IPS-15b (cell line): ENCODE measurements around the gene COL27A1.

Experiments used
- H3K27me3 ChIP-seq: one replicate; pipeline ENCODE4 v1.6.1; 2013; ENCODE audit warnings: low read length; ENCODE audit not compliant: control insufficient read depth, insufficient read depth
- H3K36me3 ChIP-seq: one replicate; pipeline ENCODE4 v1.6.1; 2013; ENCODE audit warnings: low read length; ENCODE audit not compliant: control insufficient read depth, insufficient read depth
- H3K4me1 ChIP-seq: one replicate; pipeline ENCODE4 v1.6.1; 2013; ENCODE audit warnings: mild to moderate bottlenecking, low read length; ENCODE audit not compliant: control insufficient read depth, insufficient read depth
- H3K4me3 ChIP-seq: one replicate; pipeline ENCODE4 v1.5.1; 2013; ENCODE audit warnings: low read depth, low read length
- H3K9ac ChIP-seq: one replicate; pipeline ENCODE4 v1.6.1; 2013; ENCODE audit warnings: low read depth, mild to moderate bottlenecking, low read length
- H3K9me3 ChIP-seq: one replicate; pipeline ENCODE4 v1.6.1; 2013; ENCODE audit warnings: mild to moderate bottlenecking, low read length; ENCODE audit not compliant: control insufficient read depth, insufficient read depth

Gene COL27A1

DNA sequence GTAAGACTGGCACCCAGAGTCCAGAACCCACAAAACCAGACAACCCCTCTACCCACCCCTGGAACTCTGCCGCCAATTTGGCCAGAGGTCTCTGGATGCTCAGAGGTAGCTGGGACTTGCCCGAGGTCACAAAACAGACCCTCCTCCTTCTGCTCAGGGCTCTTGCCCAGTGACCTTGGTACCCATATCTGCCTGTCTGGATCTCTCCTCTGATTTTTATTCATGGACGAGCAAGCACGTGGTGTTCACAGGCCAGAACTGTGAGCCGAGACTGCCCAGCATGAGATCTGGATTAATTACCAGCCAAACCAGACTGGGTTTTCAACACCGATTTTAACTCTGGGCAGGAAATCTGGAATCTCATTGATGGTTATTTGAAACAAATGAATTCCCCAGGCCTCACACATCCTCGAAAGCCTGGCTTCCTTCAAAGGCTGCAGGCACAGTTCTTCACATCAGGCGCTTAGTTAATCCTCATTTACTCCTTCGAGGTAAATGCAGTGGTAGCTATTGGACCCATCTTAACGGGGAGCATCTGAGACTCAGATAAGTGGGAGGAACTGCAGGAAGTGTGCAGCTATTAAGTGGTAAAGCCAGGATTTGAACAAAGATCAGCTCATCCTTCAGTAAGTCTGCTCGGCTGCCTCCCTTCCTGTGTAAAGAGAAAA is 21.4 kb downstream of the COL27A1 start:
- Histone ChIP-seq H3K9ac (no peak overlapping the region), H3K27me3 (no peaks in the 10 kb centered on the region), H3K4me3 (no peak overlapping the region), H3K36me3 (peaks cover 2% of the 10 kb centered on the region), H3K4me1 (no peaks in the 10 kb centered on the region), H3K9me3 (no peaks in the 10 kb centered on the region)

DNA sequence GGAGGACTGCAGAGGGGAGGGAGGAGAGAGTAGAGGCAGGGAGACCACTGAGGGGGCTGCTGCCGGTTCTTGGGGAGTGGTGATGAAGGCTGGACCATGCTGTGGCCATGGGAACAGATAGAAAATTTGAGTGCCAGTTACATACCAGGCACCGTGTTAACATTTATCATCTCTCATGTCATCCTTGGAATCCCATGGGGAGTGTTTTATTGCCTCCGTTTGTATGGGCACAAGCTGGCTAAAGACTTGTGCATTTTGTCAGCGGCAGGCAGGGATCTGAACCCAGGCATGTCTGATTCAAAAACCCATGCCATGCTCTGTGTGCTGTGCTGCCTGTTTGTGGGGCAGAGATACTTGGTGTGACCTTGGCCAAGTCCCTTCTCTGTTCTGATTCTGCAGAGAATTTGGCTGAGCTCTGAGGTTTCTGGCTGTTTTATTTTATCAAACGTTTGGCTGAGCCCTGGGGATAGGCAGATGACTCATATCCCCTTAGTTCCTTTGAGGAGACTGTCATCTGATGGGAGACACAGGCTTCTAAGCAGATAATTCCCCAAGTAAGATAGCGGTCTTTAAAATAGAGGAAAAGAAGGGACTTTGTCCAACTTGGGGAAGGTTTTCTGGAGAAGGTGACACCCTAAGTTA is 22.2 kb downstream of the COL27A1 start:
- Histone ChIP-seq H3K36me3 (peaks cover 2% of the 10 kb centered on the region), H3K9me3 (no peaks in the 10 kb centered on the region), H3K4me1 (no peaks in the 10 kb centered on the region), H3K9ac (no peak overlapping the region), H3K4me3 (no peak overlapping the region), H3K27me3 (no peaks in the 10 kb centered on the region)

DNA sequence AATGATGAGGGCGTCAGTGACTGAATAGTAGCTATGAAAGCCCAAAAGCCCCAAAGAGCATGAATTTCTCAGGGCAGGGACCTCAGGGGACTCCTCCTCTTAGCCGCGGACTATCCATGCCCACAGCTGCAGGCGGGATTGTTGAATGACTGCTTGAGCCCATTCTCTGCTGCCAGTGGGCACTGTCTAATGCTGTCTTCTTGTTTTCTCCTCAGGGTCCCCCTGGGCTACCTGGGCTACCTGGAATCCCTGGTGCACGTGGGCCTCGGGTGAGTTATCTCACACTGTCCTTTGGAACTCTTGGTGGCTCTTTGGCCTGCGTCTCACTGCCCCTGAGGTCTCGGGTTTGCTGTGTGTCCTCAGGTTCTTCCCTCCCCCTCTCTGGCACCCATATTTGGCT is 22.7 kb downstream of the COL27A1 start:
- H3K4me1 ChIP-seq = no peaks in the 10 kb centered on the region
- H3K4me3 ChIP-seq = no peak overlapping the region
- no peaks in the 10 kb centered on the region for H3K27me3 ChIP-seq
- no peaks in the 10 kb centered on the region for H3K9me3 ChIP-seq
- H3K36me3 ChIP-seq = peaks cover 2% of the 10 kb centered on the region
- H3K9ac ChIP-seq = no peak overlapping the region

DNA sequence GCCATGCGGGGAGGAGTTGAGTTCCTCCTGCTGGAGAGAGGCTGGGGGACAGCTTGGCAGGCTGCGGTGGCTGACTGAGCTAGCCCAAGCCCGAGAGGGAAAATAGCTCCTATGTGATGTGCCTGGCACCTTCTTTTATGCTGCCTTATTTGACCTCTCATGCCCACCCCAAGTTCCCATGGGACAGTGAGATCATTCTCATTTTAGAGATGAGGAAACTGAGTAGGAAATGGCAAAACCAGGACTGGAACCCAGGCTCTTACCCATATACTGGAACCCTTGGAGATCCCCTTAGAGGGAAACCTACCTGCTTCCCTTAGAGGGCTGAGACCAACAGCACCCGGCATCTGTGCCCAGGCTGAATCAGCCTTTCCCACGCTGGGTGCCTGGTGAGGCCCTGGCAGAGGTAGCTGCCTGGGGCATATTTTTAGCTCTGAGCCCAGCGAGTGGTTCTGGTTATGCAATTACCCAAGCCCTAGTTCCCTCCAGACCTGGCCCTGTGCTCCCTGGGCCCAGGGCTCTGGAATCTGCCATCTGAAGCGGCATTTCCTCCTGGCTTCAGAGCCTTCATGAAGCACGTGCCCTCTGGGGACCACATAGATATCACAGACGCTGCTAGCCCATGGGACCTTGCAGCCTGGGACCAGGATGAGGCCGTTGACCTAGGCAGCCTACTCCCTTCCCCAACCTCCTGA is 23.6 kb downstream of the COL27A1 start:
- Histone ChIP-seq H3K27me3 (no peaks in the 10 kb centered on the region), H3K4me1 (no peaks in the 10 kb centered on the region), H3K9ac (no peak overlapping the region), H3K9me3 (no peaks in the 10 kb centered on the region), H3K4me3 (no peak overlapping the region), H3K36me3 (peaks cover 5% of the 10 kb centered on the region)

DNA sequence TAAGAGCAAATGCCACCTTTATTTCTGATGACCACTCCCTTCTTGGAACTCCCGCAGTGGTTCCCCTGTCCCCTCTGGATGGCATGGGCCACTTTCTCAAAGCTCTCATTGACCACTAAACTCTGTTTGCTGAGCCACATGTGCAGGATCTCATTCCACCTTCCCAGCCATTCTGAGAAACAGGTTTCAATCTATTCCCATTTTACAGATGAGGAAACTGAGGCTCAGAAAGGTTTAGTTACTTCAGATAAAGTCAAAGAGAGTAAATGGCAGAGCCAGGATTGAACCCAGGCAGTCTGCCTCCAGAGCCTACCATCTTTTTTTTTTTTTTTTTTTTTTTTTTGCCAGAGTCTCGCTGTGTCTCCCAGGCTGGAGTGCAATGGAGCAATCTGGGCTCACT is 24.2 kb downstream of the COL27A1 start:
- H3K36me3 ChIP-seq = peaks cover 5% of the 10 kb centered on the region
- no peak overlapping the region for H3K4me3 ChIP-seq
- H3K27me3 ChIP-seq = no peaks in the 10 kb centered on the region
- H3K4me1 ChIP-seq = no peaks in the 10 kb centered on the region
- no peak overlapping the region for H3K9ac ChIP-seq
- no peaks in the 10 kb centered on the region for H3K9me3 ChIP-seq

DNA sequence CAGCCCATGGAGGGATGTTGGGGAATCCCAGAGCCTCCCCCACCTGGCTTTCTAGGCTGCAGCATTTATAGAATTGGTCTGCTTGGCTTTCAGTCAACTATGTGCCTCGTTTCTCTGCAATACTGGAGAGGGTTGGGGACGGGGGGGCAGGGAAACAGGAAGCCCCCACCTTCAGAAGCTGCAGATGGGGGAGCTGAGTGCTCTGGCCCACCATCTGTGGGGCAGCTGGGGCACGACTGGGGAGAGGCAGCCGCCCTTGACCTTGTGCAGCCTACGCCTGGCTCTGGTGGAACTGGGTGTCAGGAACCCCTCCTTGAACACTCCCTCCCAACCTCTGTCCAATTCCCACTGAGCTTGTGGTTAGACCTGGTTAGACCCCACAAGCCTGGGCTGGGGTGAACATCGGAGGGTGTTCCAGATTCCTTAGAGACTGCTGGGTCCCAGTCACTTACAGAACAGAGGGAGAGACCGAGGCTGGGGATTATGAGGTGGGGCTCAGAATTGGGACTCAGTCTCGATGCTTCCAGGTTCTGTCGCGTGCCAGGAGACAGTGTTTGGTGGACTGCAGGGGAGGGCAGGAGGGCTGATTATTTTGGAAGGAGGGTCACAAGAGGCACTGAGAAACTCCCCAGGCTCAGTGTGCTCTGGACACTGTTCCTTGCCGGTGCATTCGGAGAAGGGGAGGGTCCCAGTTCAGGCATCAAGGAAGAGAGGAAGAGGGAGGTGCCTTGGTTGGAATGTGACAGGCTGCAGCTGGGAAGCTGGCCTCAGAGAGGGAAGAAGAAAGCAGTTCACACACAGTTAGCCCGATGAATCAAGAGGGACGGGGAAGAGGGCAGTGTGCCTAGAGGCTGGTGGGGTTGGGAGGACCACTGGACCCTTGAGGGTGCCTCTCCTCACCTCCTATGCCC is 25.6 kb downstream of the COL27A1 start:
- peaks cover 8% of the 10 kb centered on the region for H3K36me3 ChIP-seq
- H3K9me3 ChIP-seq = no peaks in the 10 kb centered on the region
- H3K4me3 ChIP-seq = no peak overlapping the region
- no peaks in the 10 kb centered on the region for H3K27me3 ChIP-seq
- no peaks in the 10 kb centered on the region for H3K4me1 ChIP-seq
- H3K9ac ChIP-seq = no peak overlapping the region

DNA sequence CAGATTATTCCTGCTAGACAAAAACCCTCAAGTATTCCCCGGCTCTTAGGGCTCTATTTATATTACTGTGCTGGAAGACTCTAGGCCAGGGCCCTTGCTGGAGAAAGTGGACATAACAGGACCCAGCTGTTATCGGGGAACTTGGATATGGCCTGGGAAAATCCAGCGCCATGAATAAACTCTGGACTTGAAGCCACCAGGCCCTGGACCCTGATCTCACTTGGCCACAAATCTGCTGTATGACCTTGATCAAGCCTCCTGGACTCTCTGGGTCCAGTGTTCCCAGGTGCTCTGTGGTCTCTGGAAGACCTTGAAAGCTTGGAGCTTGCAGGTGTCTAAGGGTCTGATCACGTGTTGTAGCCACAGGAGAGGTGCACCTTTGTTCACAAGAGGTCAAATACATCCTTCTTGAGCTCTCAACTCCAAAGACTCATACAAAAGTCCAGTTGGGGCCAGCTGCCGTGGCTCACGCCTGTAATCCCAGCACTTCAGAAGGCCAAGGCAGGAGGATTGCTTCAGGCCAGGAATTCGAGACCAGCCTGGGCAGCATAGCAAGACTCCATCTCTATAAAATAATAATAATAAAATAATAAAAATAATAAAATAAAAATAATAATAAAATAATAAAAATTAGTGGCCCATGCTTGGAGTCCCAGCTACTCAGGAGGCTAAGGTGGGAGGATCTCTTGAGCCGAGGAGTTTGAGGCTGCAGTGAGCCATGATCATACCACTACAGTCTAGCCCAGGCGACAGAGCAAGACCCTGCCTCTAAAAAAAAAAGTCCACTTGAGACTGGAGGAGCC is 26.5 kb downstream of the COL27A1 start:
- Histone ChIP-seq H3K36me3 (peaks cover 12% of the 10 kb centered on the region), H3K9ac (no peak overlapping the region), H3K4me3 (no peak overlapping the region), H3K4me1 (no peaks in the 10 kb centered on the region), H3K9me3 (no peaks in the 10 kb centered on the region), H3K27me3 (no peaks in the 10 kb centered on the region)

DNA sequence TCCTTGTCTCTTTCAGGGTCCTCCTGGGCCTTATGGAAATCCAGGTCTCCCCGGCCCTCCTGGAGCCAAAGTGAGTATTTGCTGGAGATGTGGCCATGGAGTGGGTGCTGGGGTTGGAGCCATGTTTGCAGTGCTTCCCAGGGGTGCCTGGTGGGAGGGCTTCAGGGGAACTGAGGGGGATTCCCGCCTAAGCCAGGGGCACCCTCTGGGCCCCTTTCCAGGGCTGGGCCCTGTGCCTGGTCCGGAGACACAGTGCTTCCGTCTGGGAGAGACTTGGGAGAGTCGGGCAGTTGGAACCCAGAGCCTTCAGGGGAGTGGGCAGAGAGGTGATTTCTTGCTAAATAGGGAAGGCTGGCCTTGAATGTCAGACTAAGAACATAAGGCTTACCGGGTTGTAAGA is 27.7 kb downstream of the COL27A1 start:
- no peaks in the 10 kb centered on the region for H3K4me1 ChIP-seq
- no peaks in the 10 kb centered on the region for H3K27me3 ChIP-seq
- H3K36me3 ChIP-seq = peaks cover 14% of the 10 kb centered on the region
- H3K9ac ChIP-seq = no peak overlapping the region
- no peak overlapping the region for H3K4me3 ChIP-seq
- no peaks in the 10 kb centered on the region for H3K9me3 ChIP-seq

DNA sequence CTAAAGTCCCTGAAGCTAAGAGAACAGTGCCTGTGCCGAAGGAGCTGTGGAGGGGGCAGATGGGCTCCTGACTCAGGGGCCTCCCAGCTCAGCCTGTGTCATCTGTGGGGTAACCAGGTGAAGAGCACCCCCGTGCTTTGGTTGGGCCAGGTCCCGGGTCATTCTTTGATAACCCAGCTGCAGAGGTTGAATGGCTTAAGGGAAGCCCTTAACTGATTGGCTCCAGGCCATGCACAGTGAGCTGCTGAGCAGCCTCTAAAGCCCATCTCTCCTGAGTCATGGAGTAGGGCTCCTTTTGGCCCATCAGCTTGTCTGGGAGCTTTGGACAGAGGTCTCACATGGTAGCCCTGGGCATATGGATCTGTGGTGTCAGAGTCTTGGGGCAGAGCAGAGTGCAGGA is 28.7 kb downstream of the COL27A1 start:
- Histone ChIP-seq H3K9ac (no peak overlapping the region), H3K27me3 (no peaks in the 10 kb centered on the region), H3K36me3 (peaks cover 14% of the 10 kb centered on the region), H3K9me3 (no peaks in the 10 kb centered on the region), H3K4me1 (no peaks in the 10 kb centered on the region), H3K4me3 (no peak overlapping the region)

DNA sequence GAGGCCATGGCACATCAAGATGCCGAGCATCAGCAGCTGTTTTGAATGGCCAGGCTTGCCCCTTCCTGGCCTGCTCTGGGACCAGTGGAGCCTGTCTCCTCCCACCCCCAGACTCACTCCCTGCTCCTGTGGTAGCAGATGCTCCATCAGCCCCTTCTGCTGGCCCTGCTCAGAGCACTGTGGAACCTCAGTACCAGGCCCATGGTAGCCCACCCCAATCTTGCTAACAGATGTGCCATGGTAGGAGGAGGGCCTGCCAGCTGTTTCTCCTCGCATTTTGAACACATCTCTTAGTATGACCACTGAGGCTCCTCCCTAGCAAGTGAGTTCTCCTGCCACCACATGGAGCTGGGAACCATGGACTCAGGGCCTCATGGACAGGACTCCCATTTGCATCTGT is 29.5 kb downstream of the COL27A1 start:
- Histone ChIP-seq H3K27me3 (no peaks in the 10 kb centered on the region), H3K4me1 (no peaks in the 10 kb centered on the region), H3K36me3 (peaks cover 14% of the 10 kb centered on the region), H3K4me3 (no peak overlapping the region), H3K9ac (no peak overlapping the region), H3K9me3 (no peaks in the 10 kb centered on the region)
